Measurements from ENCODE around the gene PLRG1. TPM values are rescaled to one million over a fixed set of nuclear protein-coding genes. Genes with fewer than 3 reads are reported as not detected.

The PLRG1 gene
- total and polyA plus RNA-seq, 2 of the 8 experiments (the other 6 are each of a cell fraction or from before 2014, with no cell fraction given): 63.5 to 108 TPM

GRCh38 chr4:154560824-154561231 is 10.6 kb upstream of the PLRG1 start:
- no peak overlapping the region for H4K8ac ChIP-seq (ENCODE audit: extremely low read depth, insufficient read depth, low read length)
- H2AFZ ChIP-seq (ENCODE audit: low read length): no peak overlapping the region
- H3K18ac ChIP-seq (ENCODE audit: extremely low read depth, low read length): no peak overlapping the region
- no peak overlapping the region for H3K4ac ChIP-seq (replicated peaks; ENCODE audit: insufficient read length, low read depth, low read length)
- DNase-seq (ENCODE audit: low read depth in 1 of 2, low spot score in 2 of 2) (no peak), FAIRE-seq (no peak)
- CTCF ChIA-PET (ENCODE audit: partially characterized antibody): interaction anchor here (1.6 to 6.1 kb wide), 6 partner anchors 13 to 77 kb away, joined by 7 to 283 read pairs (median 14); partner anchors contain the start of gene FGG
- no peak overlapping the region for H4K91ac ChIP-seq (replicated peaks; ENCODE audit: insufficient read length, low read length)
- H3K27me3 ChIP-seq (replicated peaks in 1 of 4; ENCODE audit: control insufficient read depth in 3 of 4, extremely low read depth in 1 of 4, insufficient read depth in 3 of 4, low read length in 3 of 4): no peaks in the 10 kb centered on the region
- no peaks in the 10 kb centered on the region for H3K4me1 ChIP-seq (replicated peaks in 1 of 4; ENCODE audit: control insufficient read depth in 3 of 4, insufficient read depth in 4 of 4, low read length in 3 of 4)
- no peak overlapping the region for H3K14ac ChIP-seq (ENCODE audit: insufficient read length)
- H3K23ac ChIP-seq (ENCODE audit: insufficient read length): no peak overlapping the region
- H2BK120ac ChIP-seq (replicated peaks; ENCODE audit: low read depth, low read length): no peak overlapping the region
- WGBS, 2 experiments (ENCODE audit: extremely low coverage in 1 of 2, insufficient coverage in 1 of 2, insufficient read length in 1 of 2, insufficient replicate concordance in 2 of 2, low coverage in 1 of 2, low lambda C conversion rate in 2 of 2, missing lambda C conversion rate in 1 of 2): 94% methylated on average over 4 of the region's 4 CpGs; no CpG with 5 or more reads in 1 of the 2 experiments
- no peak overlapping the region for H3K4me2 ChIP-seq (ENCODE audit: insufficient read depth in 1 of 2, low read depth in 2 of 2, low read length in 2 of 2)
- no peak overlapping the region for H3K4me3 ChIP-seq (ENCODE audit: extremely low read depth in 1 of 4, insufficient read depth in 2 of 4, low read depth in 3 of 4, low read length in 4 of 4)
- H4K20me1 ChIP-seq (replicated peaks in 1 of 2; ENCODE audit: control insufficient read depth in 1 of 2, insufficient read depth in 2 of 2, low read length in 2 of 2): no peaks in the 10 kb centered on the region
- no peaks in the 10 kb centered on the region for H3K9me3 ChIP-seq (ENCODE audit: insufficient read depth in 2 of 2, low read depth in 1 of 2, low read length in 1 of 2)
- H2BK20ac ChIP-seq (ENCODE audit: low read length): no peak overlapping the region
- no peak overlapping the region for H3K9ac ChIP-seq (replicated peaks in 1 of 4; ENCODE audit: extremely low read depth in 1 of 4, low read depth in 3 of 4, low read length in 3 of 4)
- no peak overlapping the region for H2AK5ac ChIP-seq (ENCODE audit: low read depth, low read length)
- H3K79me1 ChIP-seq (ENCODE audit: low read depth, low read length): no peaks in the 10 kb centered on the region
- H2BK15ac ChIP-seq (ENCODE audit: low read length): no peak overlapping the region
- no peaks in the 10 kb centered on the region for H3K36me3 ChIP-seq (ENCODE audit: control insufficient read depth in 2 of 4, insufficient read depth in 4 of 4, low read length in 3 of 4)
- no peak overlapping the region for H2BK12ac ChIP-seq (ENCODE audit: low read depth, low read length)
- no peak overlapping the region for H2BK5ac ChIP-seq (ENCODE audit: low read depth, low read length)
- H3K79me2 ChIP-seq (ENCODE audit: control insufficient read depth in 1 of 2, insufficient read depth in 2 of 2, low read length in 2 of 2): no peaks in the 10 kb centered on the region
- H3K23me2 ChIP-seq (ENCODE audit: low read depth, low read length): no peaks in the 10 kb centered on the region
- H3K56ac ChIP-seq (replicated peaks; ENCODE audit: insufficient read length, low read depth, low read length): no peak overlapping the region
- POLR2A ChIA-PET (ENCODE audit: partially characterized antibody): no interaction called here
- no peak overlapping the region for H3K27ac ChIP-seq (ENCODE audit: low read depth, low read length)
- no peak overlapping the region for H4K5ac ChIP-seq (ENCODE audit: insufficient read length, low read depth, low read length)
- TF ChIP-seq TAF7 (optimal IDR thresholded peaks at IDR 0.05; ENCODE audit: borderline replicate concordance, low read depth, low read length) (no peak), ASH2L (IDR thresholded peaks at IDR 0.05; ENCODE audit: low read length) (no peak), CEBPB (IDR thresholded peaks at IDR 0.05; ENCODE audit: low read depth, low read length) (no peak), SIN3A (conservative IDR thresholded peaks at IDR 0.05 in 1 of 2, IDR thresholded peaks at IDR 0.05 in 1 of 2; ENCODE audit: low read depth in 1 of 2, low read length in 2 of 2) (no peak), MAFK (IDR thresholded peaks at IDR 0.05; ENCODE audit: low read depth, low read length) (no peak), TCF12 (IDR thresholded peaks at IDR 0.05; ENCODE audit: low read depth, low read length) (no peak), RAD21 (IDR thresholded peaks at IDR 0.05 in 1 of 2, conservative IDR thresholded peaks at IDR 0.05 in 1 of 2; ENCODE audit: low read depth in 2 of 2, low read length in 2 of 2) (no peak), KDM4A (IDR thresholded peaks at IDR 0.05; ENCODE audit: low read depth, low read length, severe bottlenecking) (no peak), GABPA (IDR thresholded peaks at IDR 0.05; ENCODE audit: borderline replicate concordance, insufficient read depth, low read length) (no peak)
- TF ChIP-seq, protein P1, sequence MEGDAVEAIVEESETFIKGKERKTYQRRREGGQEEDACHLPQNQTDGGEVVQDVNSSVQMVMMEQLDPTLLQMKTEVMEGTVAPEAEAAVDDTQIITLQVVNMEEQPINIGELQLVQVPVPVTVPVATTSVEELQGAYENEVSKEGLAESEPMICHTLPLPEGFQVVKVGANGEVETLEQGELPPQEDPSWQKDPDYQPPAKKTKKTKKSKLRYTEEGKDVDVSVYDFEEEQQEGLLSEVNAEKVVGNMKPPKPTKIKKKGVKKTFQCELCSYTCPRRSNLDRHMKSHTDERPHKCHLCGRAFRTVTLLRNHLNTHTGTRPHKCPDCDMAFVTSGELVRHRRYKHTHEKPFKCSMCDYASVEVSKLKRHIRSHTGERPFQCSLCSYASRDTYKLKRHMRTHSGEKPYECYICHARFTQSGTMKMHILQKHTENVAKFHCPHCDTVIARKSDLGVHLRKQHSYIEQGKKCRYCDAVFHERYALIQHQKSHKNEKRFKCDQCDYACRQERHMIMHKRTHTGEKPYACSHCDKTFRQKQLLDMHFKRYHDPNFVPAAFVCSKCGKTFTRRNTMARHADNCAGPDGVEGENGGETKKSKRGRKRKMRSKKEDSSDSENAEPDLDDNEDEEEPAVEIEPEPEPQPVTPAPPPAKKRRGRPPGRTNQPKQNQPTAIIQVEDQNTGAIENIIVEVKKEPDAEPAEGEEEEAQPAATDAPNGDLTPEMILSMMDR (IDR thresholded peaks at IDR 0.05; ENCODE audit: control extremely low read depth in 1 of 3, insufficient read depth in 1 of 3, low read depth in 1 of 3, low read length in 3 of 3): no peak

Measured in H1 (cell line).